HG03558 (cell line): ENCODE results near the gene CELF4.
"Not testable (repeated sequence)": the region's sequence is repeated elsewhere in the genome, so short reads cannot be mapped to it uniquely, and the experiment has no call there.

Experiments
- ATAC-seq: cut with Tn5 transposase; IDR thresholded peaks from one replicate; pipeline ENCODE4 v1.9.1; 2021; ENCODE audit warnings: moderate number of reproducible peaks; ENCODE audit not compliant: unreplicated experiment; ENCODE audit errors: extremely low read depth

Gene CELF4

GRCh38 chr18:37383036-37383785 lies 182.4 kb downstream of the CELF4 start:
- no peak for ATAC-seq

- ATAC-seq: no peak
Observed at GRCh38 chr18:37381554-37381953, 184.0 kb downstream of the CELF4 start.

- ATAC-seq: no peak
Observed at GRCh38 chr18:37380546-37381110, 185.0 kb downstream of the CELF4 start.

- ATAC-seq: no peak
Observed at GRCh38 chr18:37378336-37379010, 187.1 kb downstream of the CELF4 start.

- no peak for ATAC-seq
Observed at GRCh38 chr18:37375181-37375580, 190.4 kb downstream of the CELF4 start.

- no peak for ATAC-seq
Observed at GRCh38 chr18:37368110-37368954, 197.3 kb downstream of the CELF4 start.

GRCh38 chr18:37364237-37364636 lies 201.4 kb downstream of the CELF4 start:
- ATAC-seq: no peak

GRCh38 chr18:37362158-37362890 lies 203.3 kb downstream of the CELF4 start:
- ATAC-seq: no peak

- no peak for ATAC-seq
Observed at GRCh38 chr18:37361335-37362157, 204.1 kb downstream of the CELF4 start.

- not testable (repeated sequence) for ATAC-seq
Observed at GRCh38 chr18:37358061-37358460, 207.5 kb downstream of the CELF4 start.

- ATAC-seq: no peak
Observed at GRCh38 chr18:37355772-37356171, 209.8 kb downstream of the CELF4 start.

GRCh38 chr18:37351110-37351509 lies 214.5 kb downstream of the CELF4 start:
- ATAC-seq: no peak

- ATAC-seq: no peak
Observed at GRCh38 chr18:37348729-37349128, 216.9 kb downstream of the CELF4 start.

GRCh38 chr18:37346048-37346447 lies 219.6 kb downstream of the CELF4 start:
- ATAC-seq: no peak

GRCh38 chr18:37343542-37343851 lies 222.1 kb downstream of the CELF4 start:
- no peak for ATAC-seq

GRCh38 chr18:37341473-37342086 lies 224.0 kb downstream of the CELF4 start:
- ATAC-seq: no peak

GRCh38 chr18:37341016-37341415 lies 224.6 kb downstream of the CELF4 start:
- ATAC-seq: no peak

- ATAC-seq: no peak
Observed at GRCh38 chr18:37339701-37340215, 225.8 kb downstream of the CELF4 start.
